ENCODE data around the gene ENO4.

The ENO4 gene

DNA sequence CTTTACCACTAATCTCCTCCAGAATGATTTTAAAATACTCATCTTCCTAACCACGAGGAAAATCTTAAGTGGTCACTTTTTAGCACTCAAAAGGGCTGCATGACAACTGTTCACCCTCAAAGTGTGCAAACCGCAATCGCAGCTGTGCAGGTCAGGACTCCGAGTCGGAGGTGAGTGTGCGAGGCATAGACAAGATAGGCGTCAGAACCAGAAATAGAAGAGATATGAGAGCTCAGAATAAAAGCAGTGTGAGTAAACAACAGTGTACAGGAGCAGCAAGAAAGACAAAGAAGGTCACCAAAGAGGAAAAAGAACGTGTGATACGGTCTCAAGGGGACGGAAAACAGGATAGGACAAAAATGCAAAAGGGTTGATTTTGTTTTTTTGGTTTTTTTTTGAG, 17.5 kb upstream of the ENO4 start:
- DNase-seq (ENCODE audit: low read depth) = no peak

DNA sequence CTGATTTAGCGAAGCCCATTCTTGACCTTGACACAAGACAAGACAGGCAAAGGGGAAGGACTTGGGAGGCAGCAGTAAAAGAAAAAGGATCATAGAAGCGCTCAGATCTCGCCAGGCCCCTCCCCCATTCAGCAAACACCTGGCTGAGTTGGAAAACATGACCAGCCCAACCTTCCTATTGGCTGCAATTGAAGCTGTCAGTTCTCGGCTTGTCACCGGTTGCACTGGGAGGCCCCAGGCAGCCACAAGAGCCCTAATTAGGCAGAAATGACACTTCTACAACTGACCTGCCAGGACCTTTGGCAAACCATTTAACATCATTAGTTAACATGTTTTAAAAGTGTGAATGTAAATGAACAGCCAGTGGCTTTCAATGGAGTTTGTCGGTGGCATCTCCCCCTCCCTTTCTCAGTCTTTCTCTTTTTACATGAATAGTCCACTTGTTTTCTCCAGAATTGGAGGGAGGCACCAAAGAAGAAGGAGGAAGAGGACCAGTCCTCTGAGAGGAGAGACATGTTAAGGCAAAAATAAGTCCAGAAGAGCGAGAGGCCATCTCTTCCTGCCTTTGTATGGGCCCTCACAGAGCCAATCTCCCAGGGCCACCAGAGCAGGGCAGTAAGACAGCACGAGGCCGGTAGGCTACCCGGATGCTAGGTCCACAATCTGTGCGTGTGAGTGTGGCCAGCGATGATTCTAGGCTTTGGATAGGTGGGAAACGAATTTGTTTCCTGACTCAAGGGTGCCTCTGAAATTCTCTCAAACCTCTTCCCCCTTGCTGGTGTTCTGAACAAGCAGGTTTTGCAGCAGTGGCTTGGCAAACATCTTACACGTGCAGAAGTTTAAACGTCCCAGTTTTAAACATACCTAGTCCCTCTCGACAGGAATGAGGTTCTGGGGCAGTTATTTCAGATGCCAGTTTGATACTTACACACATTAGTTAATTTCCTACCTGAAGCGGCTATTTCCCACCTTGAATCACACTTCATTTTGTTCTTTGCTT, 15.0 kb upstream of the ENO4 start:
- no peak for DNase-seq (ENCODE audit: low read depth)

DNA sequence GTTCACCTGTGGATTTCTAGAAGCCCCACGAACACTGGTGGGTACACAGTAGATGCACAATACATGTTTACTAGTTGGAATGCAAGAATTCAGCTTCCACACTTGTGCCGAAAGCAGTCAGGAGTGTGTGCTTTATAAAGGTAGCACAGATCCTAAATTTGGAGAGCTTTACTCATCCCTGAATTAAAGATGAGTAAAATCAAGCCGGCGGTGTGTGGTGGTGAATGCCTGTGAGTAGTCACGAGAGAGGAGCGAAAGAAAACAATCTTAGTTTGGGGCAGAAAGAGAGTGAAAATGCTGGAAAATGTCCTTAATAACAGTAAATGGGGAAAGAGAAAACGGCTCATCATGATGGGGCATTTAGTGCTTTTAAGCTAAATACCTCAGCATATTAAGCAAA, 13.6 kb upstream of the ENO4 start:
- DNase-seq (ENCODE audit: low read depth) = no peak

DNA sequence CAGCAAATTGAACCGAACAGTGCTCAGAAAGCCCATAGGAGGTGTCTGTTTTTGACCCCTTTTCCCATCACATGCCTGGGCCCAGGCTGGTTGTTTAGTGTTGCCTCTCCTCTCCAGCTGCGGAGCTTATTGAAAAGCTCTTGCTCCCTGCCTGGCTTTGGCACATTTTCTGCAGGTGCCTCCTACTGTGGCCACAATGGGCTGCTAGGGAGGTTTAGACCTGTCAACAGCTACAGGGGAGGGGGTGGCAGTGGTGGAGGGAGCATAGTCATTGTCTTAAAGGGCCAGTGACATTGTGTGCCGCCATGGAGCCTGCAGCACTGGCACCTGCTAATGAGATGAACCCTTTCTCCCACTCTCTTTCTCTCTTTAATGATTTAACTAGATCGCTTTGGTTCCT, 13.2 kb upstream of the ENO4 start:
- DNase-seq (ENCODE audit: low read depth) = no peak

DNA sequence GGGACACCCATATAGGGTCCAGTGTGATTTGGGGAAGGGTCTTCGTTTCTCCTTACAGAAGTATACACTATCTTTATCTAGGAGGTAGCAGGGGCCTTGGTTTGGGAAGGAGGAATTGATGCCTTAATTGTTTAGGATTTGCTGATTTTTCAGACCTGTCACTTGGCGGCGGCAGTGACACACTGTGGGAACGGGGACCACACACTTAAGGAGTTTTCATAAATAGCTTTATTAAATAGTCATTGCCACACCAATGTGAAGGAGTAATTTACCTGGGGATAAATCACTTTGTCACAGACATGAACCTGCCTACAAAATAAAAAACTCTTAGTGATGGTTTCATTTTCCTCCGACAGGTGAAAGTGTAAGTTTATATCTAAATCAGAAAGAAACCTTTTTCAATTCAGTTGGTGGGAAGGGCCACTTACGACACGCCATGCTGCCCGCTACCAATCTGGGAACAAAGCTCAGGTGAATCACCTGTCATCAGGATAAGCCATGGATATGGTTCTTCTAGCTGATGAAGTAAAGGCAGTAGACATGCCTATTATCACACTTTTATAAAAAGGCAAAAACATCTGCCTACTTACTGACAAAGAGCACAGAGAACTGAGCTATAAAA, 12.3 kb upstream of the ENO4 start:
- no peak for DNase-seq (ENCODE audit: low read depth)

DNA sequence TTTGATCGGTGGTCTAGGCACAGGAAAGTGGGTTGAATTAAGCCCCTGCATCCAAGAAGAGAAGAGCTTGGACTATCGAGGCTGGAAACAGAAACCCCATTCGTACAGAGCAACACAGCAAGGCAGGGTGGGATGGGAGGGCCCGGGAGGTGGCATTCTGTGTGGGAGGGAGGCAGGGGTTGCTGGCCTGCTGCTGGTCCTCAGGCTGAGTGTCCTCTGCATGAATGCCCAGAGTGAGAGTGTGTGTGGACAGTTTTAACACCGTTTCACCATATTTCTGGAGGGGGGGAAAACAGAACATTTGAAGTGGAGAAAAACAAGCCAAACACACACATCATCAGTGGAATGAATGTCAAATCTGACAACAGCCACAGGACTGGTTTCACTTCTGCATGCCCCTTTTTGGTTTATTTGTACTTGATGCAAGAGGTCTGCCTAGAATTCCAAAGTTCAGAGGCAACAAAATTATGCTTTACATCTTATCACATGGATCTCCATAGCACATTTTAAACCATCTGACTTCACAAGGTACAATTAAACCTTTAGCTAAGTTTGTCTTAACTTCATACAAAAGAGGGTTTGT, 11.1 kb upstream of the ENO4 start:
- DNase-seq (ENCODE audit: low read depth) = no peak

DNA sequence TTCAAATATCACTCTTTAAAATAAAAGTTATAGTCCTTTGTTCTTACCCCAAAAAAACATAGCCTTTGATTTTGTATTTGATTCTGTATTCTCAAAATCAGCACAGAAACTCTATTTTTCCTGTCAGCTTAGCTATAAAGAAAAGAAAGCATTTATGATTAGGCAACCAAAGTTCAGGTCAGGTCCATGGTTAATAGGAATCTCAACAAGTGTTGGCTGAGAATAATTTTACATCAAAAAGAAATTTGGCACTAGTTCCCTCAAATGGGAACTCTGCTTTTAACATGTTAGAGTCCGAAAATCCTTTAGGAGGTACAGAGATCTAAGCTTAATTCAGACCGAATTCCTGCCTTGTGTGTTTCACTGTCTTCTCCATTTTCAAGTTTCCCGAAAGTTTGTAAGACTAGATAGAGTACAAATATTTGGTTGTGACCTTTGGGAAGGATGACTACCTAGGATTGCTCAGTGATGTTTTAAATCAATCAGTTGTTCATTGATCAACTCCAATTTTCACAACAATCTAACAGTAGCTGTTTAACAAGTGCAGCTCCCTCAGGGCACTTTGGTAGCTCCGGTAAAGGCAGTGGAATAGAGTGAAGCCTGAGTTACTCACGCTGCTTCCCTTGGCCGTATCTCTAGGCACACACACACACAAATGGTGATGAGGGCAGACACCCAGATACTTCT, 8.8 kb upstream of the ENO4 start:
- no peak for DNase-seq (ENCODE audit: low read depth)

DNA sequence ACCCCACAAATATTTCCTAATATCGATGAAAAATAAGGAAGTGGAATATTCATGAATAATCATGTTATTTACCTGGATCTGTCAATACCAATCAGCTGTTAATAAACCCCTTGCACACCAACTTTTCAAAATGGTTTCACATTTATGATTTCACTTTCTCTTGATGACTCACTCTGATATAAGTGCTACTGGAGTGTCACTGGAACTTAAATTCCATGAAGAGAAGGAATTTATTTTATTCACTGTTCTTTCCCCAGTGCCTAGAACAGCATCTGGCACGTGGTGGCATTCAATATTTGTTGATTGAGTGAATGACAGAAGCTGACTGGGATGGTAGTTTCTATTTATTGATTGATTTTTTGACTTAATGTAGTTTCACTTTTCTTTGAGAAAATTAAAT, 3.5 kb upstream of the ENO4 start:
- no peak for DNase-seq (ENCODE audit: low read depth)

DNA sequence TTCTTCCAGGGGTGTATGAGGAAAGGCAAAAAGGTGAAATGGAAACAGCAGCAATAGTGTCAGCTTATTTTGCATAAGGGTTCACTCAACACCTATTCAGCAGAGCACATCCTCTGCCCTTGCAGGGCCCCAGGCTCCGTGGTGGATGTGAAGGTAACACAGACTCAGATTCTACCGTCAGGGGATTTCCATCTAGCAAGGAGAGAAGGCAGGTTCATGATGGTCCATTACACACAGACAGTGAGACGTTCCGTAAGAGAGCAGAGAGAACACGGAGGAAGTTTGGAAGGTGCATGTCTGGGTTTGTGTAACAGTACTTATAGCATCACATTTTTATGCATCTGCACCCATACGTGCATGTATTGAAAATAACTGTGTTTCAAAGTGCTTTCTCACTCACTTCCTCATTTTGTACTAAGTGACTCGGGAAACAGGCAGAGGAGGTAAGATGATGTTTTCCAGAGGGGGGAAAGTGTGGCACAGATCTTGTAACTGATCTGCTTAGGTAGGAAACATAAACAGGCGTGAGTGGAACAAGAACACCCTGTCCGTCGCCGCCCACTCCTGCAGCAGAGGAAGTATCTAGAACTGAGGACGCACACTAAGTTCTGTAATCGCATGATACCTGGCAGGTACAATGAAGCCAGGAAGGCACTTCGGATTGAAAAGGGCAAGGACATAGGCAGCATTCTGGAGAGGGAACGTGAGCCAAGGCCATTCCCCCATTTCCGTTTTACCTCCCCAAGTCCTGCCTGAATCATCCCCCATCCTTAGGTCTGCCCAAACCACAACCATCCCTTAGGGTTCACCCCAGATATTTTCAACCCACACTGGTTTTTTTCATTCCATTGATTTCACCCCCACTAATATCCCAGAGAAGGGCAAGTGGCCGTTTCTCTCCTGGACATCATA, 1.0 kb upstream of the ENO4 start:
- DNase-seq (ENCODE audit: low read depth) = peak; percentile 42

DNA sequence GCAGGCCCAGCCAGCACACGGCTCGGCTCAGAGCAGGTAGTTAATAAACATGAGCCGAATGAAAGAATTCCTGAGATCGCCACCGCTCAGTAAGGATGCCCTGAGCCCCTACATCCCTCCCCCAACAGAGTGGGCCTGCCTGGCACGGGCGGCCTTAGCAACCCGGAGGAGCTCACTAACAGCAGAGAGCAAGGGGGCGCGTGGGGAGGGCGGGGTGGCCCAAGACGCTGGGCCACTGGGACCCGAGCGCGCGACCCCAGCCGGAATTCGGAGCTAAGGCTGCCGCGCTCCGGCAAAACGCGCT, 403 bp upstream of the ENO4 start:
- DNase-seq (ENCODE audit: low read depth) = no peak

DNA sequence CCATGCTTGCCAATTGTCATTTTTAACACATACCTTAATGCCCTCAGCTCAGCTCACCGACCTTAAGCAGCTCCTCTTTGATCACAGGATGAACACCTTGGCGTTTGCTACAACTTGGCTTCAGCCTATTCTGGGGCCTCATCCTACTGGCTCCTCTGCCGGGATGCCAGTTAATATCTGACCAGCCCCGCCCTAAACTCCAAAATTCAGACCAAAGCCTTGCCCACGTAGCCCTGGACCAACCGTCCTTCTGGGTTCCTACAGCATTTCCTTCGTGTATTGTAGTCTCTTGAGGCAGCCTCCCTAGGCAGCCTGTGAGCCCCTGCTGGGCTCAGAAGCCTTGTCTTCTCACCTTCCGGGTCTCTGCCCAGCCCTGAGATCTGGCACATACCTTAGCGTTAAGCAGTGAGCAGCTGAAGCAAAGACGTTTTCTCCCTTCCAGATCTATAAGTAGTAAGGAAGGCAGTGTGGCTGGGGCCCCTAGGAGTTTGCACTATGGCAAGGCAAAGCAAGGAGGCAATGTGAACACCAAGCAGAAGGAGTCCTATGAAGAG, 836 bp downstream of the ENO4 start:
- no peak for DNase-seq (ENCODE audit: low read depth)

DNA sequence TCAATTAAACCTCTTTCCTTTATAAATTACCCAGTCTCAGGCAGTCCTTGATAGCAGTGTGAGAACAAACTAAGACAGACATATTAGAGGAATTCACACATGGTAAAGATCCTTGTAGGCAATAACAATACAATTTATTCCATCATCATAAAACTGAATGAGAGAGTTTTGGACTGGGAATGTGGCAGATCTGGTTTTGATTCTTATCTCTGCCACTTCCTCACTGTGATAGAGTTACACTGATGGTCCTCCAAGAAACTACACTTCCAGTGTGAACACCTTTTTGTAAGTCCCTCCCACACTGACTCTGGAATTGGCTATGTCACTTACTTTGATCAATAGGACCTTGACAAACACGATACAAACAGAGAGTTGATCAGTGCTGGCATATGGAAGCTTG, 2.9 kb downstream of the ENO4 start:
- DNase-seq (ENCODE audit: low read depth) = no peak

DNA sequence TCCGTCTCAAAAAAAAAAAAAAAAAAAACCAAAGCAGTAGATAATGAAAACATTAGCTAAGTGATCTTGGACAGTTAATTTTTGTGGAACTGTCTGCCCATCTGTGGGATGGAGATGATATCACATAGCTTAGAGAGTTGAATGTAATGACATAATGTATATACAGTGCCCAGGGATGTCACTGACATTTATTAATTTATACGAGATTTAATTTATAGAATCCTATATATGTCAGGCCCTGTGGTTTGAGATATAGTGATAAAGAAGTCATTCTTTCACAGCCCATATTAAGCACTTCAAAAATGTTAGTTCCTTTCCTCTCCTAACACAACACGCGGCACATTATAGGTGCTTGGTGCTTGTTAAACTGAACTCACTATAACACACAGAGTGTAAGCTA, 4.0 kb downstream of the ENO4 start:
- DNase-seq (ENCODE audit: low read depth) = no peak

DNA sequence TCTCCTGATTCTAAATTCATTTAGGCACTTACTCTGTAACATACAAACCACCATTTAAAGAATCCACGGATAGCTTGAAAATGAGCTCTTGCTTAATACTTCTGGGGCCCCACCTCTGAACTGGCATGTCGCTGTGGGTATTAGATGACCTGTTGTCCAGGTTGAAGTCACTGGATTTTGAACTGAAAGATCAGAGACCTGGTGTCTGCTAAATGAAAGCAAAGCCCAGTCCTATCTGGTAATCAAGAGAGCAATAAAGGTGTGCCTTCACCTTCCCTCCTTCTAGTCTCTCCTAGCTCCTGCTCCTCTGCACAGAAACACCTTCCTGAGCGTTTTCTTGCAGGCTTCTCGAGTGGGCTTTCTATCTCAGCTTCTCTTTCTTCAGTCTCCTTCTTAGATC, 4.4 kb downstream of the ENO4 start:
- no peak for DNase-seq (ENCODE audit: low read depth)

DNA sequence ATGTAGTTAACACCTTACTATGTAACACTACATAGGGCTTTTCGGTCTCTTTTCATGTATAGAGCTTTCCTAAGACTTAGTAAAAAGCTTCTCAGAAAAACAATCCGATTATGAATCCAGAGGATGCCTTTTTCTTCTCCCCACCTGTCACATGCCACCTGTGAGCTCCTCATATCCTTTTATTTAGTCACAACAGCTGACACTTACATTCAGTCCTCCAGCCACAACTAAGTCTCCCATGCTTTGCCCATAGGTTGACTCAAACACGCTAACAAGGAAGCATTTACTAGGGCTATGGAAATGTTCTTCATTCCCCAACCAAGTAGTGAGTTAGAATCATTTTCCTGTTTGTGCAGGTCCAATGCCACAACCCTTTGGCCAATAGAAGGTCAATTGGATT, 7.9 kb downstream of the ENO4 start:
- no peak for DNase-seq (ENCODE audit: low read depth)

DNA sequence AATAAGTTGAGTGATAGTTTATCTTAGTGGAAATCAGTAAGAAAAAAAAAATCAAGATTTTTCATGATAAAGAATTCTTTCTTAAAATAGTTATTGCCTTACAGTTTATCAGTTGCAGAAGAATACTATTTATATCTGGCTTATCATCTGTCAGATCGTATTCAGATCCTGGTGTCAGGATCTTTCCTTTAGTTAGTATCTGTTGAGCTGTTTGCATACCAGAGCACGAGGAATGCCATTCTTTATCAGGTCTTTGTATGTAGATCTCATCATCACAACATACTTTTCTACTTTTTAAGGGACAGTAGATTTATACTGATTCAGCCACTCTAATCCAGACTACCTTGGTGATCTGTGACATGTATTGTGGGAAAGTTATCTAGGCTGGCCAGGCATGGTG, 12.5 kb downstream of the ENO4 start:
- DNase-seq (ENCODE audit: low read depth) = no peak

DNA sequence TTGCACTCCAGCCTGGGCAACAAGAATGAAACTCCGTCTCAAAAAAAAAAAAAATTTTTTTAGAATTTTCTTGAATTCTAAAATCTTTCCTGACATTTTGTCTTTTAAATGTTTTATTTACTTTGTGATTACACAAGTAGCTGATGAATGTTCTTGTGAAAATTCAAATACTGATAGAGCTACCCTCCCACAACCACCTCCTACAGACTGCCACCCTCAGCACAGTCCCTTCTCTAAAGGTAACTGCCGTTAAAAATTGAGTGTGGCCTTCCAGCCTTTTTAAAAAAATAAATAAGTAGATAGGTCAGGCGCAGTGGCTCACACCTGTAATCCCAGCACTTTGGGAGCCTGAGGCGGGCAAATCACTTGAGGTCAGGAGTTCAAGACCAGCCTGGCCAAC, 15.1 kb downstream of the ENO4 start:
- DNase-seq (ENCODE audit: low read depth) = no peak

DNA sequence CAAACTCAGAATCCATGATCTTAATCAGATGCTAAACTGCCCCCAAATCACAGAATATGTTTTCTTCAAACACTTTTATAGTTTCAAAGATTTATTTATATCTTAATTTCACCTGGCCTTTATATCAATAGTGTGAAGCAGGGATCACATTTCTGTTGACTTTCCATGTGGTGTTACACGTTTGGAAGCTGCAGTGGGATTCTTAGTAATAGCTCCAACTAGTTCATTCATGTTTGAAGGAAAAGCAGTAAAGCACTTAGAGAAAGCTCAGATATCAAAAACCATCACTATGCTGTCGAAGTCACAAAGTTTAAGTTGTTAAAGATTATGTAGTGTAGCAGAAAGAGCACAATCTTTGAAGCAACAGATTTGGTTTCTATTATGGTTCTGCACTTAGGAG, 16.8 kb downstream of the ENO4 start:
- DNase-seq (ENCODE audit: low read depth) = no peak

DNA sequence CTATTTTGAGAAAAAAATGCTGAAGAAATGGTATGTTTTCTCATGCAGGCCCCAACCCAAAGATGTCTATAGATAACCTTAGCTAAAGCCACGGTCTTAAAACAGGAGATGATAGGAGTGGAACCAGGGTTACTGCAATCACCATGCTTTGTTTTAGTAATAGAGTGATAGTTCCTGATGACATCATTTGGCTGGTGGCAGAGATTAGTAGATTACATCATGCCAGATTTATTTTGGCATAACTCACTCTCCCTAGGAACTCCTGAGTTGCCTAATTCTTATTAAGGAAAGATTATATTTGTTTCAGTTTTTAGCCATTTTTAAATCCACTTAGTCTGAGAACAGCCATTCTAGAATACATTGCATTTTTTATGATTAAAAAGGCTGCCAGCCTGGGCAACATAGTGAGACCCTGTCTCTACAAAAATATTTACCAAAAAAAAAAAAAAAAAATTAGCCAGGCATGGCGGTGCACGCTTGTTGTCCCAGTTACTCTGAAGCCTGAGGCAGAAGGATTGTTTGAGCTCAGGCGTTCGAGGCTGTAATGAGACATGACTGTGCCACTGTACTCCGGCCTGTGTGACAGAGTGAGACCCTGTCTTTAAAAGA, 17.8 kb downstream of the ENO4 start:
- DNase-seq (ENCODE audit: low read depth) = peak; percentile 45

DNA sequence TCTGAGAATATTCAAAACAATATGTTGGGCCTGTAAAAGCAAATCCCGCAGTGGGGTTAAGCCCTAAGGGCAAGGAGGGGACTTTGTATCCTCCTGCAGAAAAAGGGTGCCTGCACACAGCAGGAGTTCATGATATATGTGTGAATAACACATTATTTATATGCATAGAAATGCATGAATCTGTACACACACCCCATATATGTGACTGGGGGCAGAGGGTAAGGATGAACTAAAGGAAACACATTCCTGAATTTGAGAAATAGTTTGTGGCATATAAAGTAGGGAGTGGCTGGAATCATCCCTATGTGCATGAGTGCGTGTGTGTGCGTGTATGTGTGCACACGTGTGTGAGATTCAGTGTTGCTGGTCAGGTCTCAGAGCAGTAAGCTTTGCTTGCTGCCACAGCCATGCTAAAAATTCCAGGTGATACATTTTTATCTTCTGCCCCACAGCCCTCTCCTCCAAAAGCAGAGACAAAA, 18.9 kb downstream of the ENO4 start:
- no peak for DNase-seq (ENCODE audit: low read depth)

DNA sequence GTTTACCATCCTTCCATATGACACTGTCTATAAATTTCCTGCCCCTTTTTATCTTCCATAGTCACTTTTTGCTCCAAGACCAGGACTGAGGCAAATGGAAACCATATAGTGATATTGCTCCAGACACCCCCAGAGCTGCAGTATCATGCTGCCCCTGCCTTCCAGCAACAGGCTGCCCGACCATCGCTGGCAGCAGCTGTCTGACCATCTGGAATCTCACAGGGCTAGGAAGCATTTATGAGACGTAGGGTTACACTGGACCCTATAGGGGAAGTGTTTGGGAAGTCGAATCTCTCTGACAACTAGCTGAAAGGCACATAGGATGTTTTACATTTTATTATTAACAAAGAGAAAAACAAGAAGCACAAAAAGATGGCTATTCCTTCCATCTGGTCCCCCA, 19.4 kb downstream of the ENO4 start:
- no peak for DNase-seq (ENCODE audit: low read depth)

Measured in iris pigment epithelial cell (primary cell).